OCI-M1 (cell line): Measurements from ENCODE around the gene LYSMD3.

Experiments used
- DNase-seq: peaks from one replicate; lab custom pipeline; 2025; lab: John Stamatoyannopoulos, UW

LYSMD3 gene

GRCh38 chr5:90547072-90547536, 17.7 kb upstream of the LYSMD3 start:
- no peak for DNase-seq

GRCh38 chr5:90546216-90546837, 16.9 kb upstream of the LYSMD3 start:
- no peak for DNase-seq

GRCh38 chr5:90545511-90545910, 16.1 kb upstream of the LYSMD3 start:
- no peak for DNase-seq

DNA sequence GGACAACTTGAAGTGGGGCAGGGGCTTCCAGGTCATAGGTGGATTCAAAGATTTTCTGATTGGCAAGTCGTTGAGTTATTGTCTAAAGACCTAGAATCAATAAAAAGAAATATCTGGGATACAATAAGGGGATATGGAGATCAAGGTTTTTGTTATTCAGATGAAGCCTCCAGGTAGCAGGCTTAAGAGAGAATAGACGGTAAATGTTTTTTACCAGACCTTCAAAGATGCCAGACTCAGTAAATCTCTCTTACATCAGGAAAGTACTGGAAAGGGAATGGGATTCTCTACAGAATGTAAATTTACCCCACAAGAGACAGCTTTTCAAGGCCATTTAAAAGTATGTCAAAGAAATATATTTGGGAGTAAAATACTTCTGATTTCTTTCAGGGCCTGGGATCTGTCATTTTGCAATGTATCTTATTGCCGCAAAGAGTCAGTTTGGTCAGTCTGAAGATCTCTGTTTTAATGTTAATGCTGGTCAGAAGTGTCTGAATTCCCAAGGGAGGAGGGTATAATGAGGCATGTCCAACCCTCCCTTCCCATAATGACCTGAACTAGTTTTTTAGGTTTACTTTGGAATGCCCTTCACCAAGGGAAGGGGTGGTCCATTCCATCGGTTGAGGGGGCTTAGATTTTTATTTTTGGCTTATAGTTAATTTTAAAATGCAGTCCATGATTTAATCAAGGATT, 13.6 kb upstream of the LYSMD3 start:
- DNase-seq = no peak

DNA sequence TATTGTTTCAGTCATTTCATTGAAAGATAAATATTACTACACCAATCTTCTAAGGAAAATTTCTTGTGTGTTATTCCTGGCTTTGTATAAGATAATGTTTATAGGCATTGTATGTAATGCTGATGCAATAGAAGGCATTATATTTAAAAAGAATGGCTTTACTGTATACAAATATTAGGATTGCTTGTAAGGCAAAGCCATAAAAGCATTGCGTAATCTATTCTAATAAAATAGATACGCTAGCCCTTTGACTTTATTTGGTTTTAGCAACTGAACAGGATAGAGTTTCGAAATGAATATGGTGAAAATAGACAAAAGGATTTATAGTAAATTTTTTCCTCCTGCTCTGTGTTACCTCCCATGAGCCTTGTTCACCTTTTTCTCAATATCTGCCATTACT, 5.5 kb upstream of the LYSMD3 start:
- no peak for DNase-seq

- peak; percentile 14 for DNase-seq
These were observed 4.4 kb upstream of the LYSMD3 start for GRCh38 chr5:90533794-90534193.

- peak; percentile 43 for DNase-seq
These were observed 1.5 kb upstream of the LYSMD3 start for GRCh38 chr5:90530736-90531487.

DNA sequence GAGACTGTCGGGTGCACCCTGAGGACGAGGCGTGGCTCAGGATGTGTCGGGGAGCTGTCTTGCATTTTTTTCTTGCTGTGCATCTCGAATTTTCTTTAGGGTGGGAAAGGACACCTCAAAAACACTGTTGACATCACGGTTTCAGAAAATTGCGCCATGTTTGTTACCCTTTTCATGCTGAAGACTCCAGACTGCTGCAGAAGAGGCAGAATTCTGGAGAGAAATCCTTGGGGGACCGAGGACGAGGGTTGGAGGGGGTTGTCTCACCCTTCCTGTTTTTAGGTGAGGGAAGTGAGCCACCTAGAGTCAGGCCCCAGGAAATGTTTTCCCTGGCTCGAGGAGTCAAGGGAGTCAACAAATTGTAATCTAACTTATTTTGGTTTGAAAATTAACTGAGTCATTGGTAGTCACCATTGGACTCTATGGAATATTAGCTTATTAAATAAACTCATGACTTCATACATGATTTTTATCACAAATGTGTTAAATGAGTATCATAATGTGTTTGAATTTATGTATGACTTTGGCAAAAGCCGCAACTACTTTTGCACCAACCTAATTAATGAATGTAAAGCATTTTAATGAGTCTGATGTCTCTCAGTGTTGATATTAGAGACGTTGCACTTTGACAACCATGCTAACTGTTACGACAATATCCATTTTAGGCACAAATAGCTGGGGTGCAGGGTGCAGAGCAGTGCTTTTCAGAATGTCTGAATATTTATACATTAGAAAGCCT, 724 bp upstream of the LYSMD3 start:
- DNase-seq = peak; percentile 89

- peak; percentile 74 for DNase-seq
These were observed 687 bp downstream of the LYSMD3 start for GRCh38 chr5:90528601-90529193.

GRCh38 chr5:90519081-90519480, 10.3 kb downstream of the LYSMD3 start:
- no peak for DNase-seq

GRCh38 chr5:90518661-90519060, 10.7 kb downstream of the LYSMD3 start:
- no peak for DNase-seq

DNA sequence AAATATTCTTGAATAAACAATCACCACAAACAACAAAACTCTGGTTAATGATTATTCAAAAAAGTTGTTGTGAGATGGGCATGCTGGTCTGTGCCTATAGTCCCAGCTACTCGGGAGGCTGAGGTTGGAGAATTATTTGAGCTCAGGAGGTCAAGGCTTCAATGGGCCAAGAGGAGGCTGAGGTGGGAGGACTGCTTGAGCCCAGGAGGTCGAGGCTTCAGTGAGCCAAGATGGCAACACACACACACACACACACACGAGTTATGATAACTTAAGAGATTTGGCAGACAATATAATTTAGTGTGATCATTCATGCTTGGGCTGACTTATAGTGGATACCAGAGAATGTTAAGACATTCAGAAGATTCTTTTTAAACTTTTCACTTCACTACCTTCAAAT, 14.9 kb downstream of the LYSMD3 start:
- DNase-seq = no peak

GRCh38 chr5:90510438-90510837, 18.9 kb downstream of the LYSMD3 start:
- no peak for DNase-seq

DNA sequence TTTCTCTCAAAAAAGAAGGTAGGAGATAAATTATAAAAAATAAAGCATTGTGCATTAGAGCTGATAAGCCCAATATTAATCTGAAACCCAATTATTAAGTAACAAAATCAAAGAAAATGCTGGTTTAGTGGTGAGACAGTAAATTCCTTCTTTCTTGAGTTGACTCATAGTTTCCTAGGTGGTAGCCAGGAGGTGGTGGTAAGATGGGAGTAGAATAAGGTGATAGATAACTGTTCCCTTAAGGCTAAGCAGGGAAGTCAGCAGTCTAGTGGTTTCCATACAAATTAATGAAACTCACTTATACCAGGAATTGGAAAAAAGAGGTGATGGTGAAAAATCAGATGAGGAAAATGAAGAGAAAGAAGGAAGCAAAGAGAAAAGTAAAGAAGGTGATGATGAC, 23.2 kb downstream of the LYSMD3 start:
- DNase-seq = no peak

DNA sequence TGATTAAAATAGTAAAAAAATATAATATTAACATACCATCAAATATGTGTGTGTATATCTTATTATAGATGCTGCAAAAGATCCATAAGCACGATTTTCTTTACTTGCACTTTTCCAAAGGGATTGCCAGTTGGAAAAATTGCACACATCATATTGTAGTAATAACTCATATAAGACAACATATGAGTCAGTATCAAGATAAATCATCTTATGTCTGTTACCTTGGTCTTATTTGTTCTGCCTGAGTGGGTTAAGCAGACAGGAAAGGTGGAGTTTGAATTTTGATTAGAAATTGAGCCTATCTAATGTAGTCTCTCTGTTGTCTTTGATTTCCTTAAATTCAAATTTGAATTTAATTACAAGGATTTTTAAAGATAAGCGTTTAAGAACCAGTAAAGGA, 24.6 kb downstream of the LYSMD3 start:
- DNase-seq = no peak

DNA sequence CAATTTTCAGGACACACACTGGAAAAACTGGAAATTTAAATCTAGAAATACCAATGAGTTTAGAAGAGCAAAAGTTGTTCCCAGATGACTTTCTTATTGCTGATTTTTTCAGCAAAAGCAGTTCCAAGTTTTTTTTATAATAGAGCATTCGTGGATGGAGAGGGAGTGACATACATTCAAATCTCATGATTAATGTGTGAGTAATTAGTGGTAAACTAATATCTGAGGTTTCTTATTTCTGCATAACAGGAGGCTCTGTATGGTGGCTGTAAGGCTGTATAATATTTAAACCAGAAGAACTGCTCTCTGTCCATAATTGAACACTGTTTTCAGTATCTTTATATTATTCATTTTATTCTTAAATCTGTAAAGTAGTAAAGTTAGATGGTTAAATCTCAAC, 25.8 kb downstream of the LYSMD3 start:
- DNase-seq = no peak

GRCh38 chr5:90495146-90495545, 34.2 kb downstream of the LYSMD3 start:
- DNase-seq = no peak

- no peak for DNase-seq
These were observed 35.3 kb downstream of the LYSMD3 start for GRCh38 chr5:90494043-90494442.

DNA sequence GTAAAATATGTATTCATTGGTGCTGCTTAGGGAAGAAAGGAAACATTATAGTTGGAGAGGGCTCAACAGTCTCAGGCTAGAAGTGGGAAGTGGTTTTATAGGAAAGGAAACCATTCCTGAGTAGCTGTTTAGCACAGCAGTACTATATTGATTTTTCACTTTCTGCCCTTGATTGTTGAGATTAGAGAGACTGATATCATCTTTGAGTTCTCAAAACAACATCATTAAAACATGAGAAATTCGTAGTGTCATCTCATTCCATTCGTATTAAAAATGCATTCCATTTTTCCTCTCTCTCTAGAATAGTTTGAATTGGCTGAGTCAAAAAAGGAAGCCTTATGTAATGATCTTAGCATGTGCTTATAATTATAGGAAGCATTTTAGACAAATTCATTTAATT, 40.6 kb downstream of the LYSMD3 start:
- DNase-seq = no peak

- no peak for DNase-seq
These were observed 44.8 kb downstream of the LYSMD3 start for GRCh38 chr5:90484540-90484939.

DNA sequence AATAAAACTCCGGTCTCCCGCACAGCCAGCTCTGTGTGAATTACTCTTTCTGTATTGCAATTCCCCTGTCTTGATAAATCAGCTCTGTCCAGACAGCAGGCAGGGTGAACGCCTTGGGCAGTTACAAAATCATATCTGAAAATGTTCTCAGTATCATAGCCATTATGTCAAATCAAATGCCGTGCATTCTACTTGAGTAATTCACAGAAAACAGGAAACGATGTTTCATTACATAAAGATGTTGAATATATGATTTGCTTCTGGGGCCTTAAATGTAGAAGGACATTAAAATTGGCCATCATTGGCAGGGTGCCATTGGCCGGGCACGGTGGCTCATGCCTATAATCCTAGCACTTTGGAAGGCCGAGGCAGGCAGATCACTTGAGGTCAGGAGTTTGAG, 46.2 kb downstream of the LYSMD3 start:
- DNase-seq = no peak

DNA sequence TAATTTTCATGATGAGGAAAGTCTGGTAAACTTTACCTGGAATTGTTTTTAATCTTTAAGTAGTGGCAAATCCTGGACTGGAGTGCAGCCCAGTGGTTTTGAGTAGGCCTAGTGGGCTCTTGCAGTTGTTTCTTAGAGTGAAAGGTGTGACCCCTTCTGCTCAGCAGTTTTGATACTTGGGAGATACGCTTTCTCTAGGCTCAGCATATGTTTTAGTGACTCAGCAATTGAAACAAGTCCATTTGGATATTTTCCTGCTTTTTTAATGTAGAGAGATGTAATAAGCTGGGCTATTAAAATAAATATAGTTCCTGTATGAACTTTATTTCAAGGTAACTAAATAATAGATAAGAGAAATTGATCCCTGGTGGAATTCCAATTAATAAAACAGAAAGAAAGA, 48.7 kb downstream of the LYSMD3 start:
- no peak for DNase-seq
